Caco-2 (cell line): Measurements from ENCODE around the gene C19orf47. TPM values are rescaled to one million over a fixed set of nuclear protein-coding genes. Genes with fewer than 3 reads are reported as not detected.

Experiments used
- Bru-seq: library from RNA; stranded (reverse); fragments of 400-500 nt; gene quantifications from one replicate; lab custom pipeline; 2021; lab: Mats Ljungman, UMichigan
- BruChase-seq, 2 experiments: library from RNA; stranded (reverse); fragments of 400-500 nt; gene quantifications; one replicate each; lab custom pipeline; 2021; lab: Mats Ljungman, UMichigan
- BruUV-seq: library from RNA; stranded (reverse); fragments of 400-500 nt; replicated peaks from 2 replicates; lab custom pipeline; 2021; lab: Mats Ljungman, UMichigan
- CTCF ChIA-PET: fragments of 300-600 bp; sonication (Branson Sonifier 250); formaldehyde crosslinking; loops from one replicate; lab custom pipeline; 2022; ENCODE audit warnings: antibody characterized with exemption; lab: Charles Lee
- POLR2A ChIA-PET: fragments of 300-600 bp; sonication (Branson Sonifier 250); formaldehyde crosslinking; loops from one replicate; lab custom pipeline; 2022; ENCODE audit warnings: antibody characterized with exemption; lab: Charles Lee
- DNase-seq, 2 experiments: peaks; one replicate each; pipeline versions ENCODE4 v3.0.0 to v3.0.0-alpha.2; 2020 to 2022
- H3K27me3 ChIP-seq: replicated peaks from 2 replicates; pipeline ENCODE4 v1.6.0; 2011; ENCODE audit warnings: low read length; ENCODE audit not compliant: control insufficient read depth, insufficient read depth
- H3K36me3 ChIP-seq: 2 replicates; pipeline ENCODE4 v1.5.1; 2011; ENCODE audit warnings: low read length; ENCODE audit not compliant: control insufficient read depth, insufficient read depth
- H3K4me1 ChIP-seq: fragments of 250-450 bp; sonication (Bioruptor Pico); 2 replicates; pipeline ENCODE4 v1.5.1; 2020; ENCODE audit warnings: mild to moderate bottlenecking
- H3K4me3 ChIP-seq: 2 replicates; pipeline ENCODE4 v1.5.1; 2011; ENCODE audit warnings: low read depth, mild to moderate bottlenecking, control low read depth, low read length
- H3K9me3 ChIP-seq: fragments of 250-450 bp; sonication (Bioruptor Pico); 2 replicates; pipeline ENCODE4 v1.5.1; 2020; ENCODE audit warnings: mild to moderate bottlenecking, moderate library complexity
- H3K27ac Mint-ChIP-seq: one replicate; pipeline ENCODE4 v1.8.0; 2022; ENCODE audit warnings: mixed read lengths; ENCODE audit not compliant: unreplicated experiment
- H3K27me3 Mint-ChIP-seq: one replicate; pipeline ENCODE4 v1.8.0; 2022; ENCODE audit warnings: mixed read lengths; ENCODE audit not compliant: insufficient read depth, unreplicated experiment
- H3K36me3 Mint-ChIP-seq: one replicate; pipeline ENCODE4 v1.8.0; 2022; ENCODE audit warnings: mild to moderate bottlenecking, mixed read lengths; ENCODE audit not compliant: insufficient read depth, unreplicated experiment
- H3K4me1 Mint-ChIP-seq: one replicate; pipeline ENCODE4 v1.8.0; 2022; ENCODE audit warnings: low read depth, mixed read lengths; ENCODE audit not compliant: unreplicated experiment
- H3K4me3 Mint-ChIP-seq: one replicate; pipeline ENCODE4 v1.8.0; 2022; ENCODE audit warnings: mild to moderate bottlenecking, moderate library complexity, mixed read lengths; ENCODE audit not compliant: unreplicated experiment
- H3K9me3 Mint-ChIP-seq: one replicate; pipeline ENCODE4 v1.8.0; 2022; ENCODE audit warnings: mixed read lengths; ENCODE audit not compliant: unreplicated experiment
- CTCF ChIP-seq, 2 experiments: fragments of 200-600 bp in 1 of 2; IDR thresholded peaks; 1 replicate in 1 of 2; 2 replicates in 1 of 2; pipeline versions ENCODE4 v1.5.1 to v1.8.0; 2011 to 2022; ENCODE audit warnings: antibody characterized with exemption in 1 of 2, control low read depth in 1 of 2, inconsistent platforms in 1 of 2, low read depth in 1 of 2, low read length in 1 of 2, mild to moderate bottlenecking in 1 of 2, moderate library complexity in 1 of 2; ENCODE audit not compliant: insufficient read depth in 1 of 2, severe bottlenecking in 1 of 2, unreplicated experiment in 1 of 2
- intact Hi-C: fragments of 100-400 bp; cut with micrococcal nuclease; formaldehyde crosslinking; loops from one replicate; pipeline ENCODE4 v1.10.0; 2022; ENCODE audit not compliant: unreplicated experiment
- long read RNA-seq: library from polyadenylated mRNA; stranded (forward); transcript quantifications from one replicate; pipeline ENCODE4 v2.0.0, GENCODE V29; 2022
- total RNA-seq: library from RNA; stranded (reverse); gene quantifications from 2 replicates; pipeline ENCODE4 v1.2.3, GENCODE V29; 2022

C19orf47 gene
- total RNA-seq (25.8 and 28.3 TPM in 2 replicates), Bru-seq, nascent RNA (percentile 60 among the genes with signal in this experiment), BruChase-seq, experiment 1, labeled RNA remaining after a 2-hour chase (percentile 64 among the genes with signal in this experiment), BruChase-seq, experiment 2, labeled RNA remaining after a 6-hour chase (percentile 65 among the genes with signal in this experiment)
- long read RNA-seq, transcript C19orf47-202 (9 exons, 2,126 nt), result major isoform, 5 of 20 reads
- long read RNA-seq, partial matches to known transcripts, result 3 of 20 reads
- long read RNA-seq, other reads (novel, unspliced or antisense), result 12 of 20 reads

- H3K36me3 Mint-ChIP-seq, result peaks cover 14% of the 10 kb centered on the region
- peak; percentile 100 for DNase-seq
- H3K27ac Mint-ChIP-seq, result peak within 1 kb of the TSS; percentile 85
- H3K4me3 ChIP-seq, result peak within 1 kb of the TSS; percentile 79
- no peaks in the 10 kb centered on the region for H3K9me3 ChIP-seq
- no TSS peak for BruUV-seq
- H3K27me3 Mint-ChIP-seq, result no peaks in the 10 kb centered on the region
- CTCF ChIA-PET, result interaction anchor here (0.6 to 1.2 kb wide), 6 partner anchors 33 to 920 kb away, joined by 6 to 9 read pairs (median 6); no protein-coding TSS in a partner anchor
- no peaks in the 10 kb centered on the region for H3K27me3 ChIP-seq
- H3K4me3 Mint-ChIP-seq, result peak within 1 kb of the TSS; percentile 92
- 0 out of 2 replicates have a peak, but pooled peaks cover 5% of the 10 kb centered on the region for H3K4me1 ChIP-seq
- POLR2A ChIA-PET, result interaction anchor here (0.5 to 1.2 kb wide), 6 partner anchors 42 to 176 kb away, joined by 3 to 14 read pairs (median 4); partner anchors contain the start of gene BLVRB
- no peaks in the 10 kb centered on the region for H3K4me1 Mint-ChIP-seq
- no peaks in the 10 kb centered on the region for H3K36me3 ChIP-seq
- intact Hi-C loops, result loop anchor here (1.0 to 2.0 kb wide), 2 partner anchors 72 to 95 kb away; no protein-coding TSS in a partner anchor
- H3K9me3 Mint-ChIP-seq, result no peaks in the 10 kb centered on the region
- TF ChIP-seq CTCF (IDR thresholded peaks at IDR 0.05; ENCODE audit: insufficient read depth in 1 of 2, low read depth in 1 of 2, low read length in 1 of 2, severe bottlenecking in 1 of 2, unreplicated experiment in 1 of 2), result no peak
Observed at GRCh38 chr19:40348125-40348913, at the start of gene C19orf47, which contains the start of gene PLD3. C19orf47 (minus strand) TSS chr19:40348397; CDS start chr19:40341857, 6,540 bp downstream. PLD3 (plus strand) TSS chr19:40348695; CDS start chr19:40366484, 17,789 bp downstream.

GRCh38 chr19:40397568-40397906 is 49.3 kb upstream of the C19orf47 start:
- no peak overlapping the region for H3K27ac Mint-ChIP-seq
- ChIA-PET CTCF (no interaction called here), POLR2A (no interaction called here)
- BruUV-seq, result no TSS peak
- H3K36me3 Mint-ChIP-seq, result no peaks in the 10 kb centered on the region
- Histone ChIP-seq H3K36me3 (no peaks in the 10 kb centered on the region), H3K4me1 (peaks cover 13% of the 10 kb centered on the region), H3K27me3 (no peaks in the 10 kb centered on the region), H3K9me3 (no peaks in the 10 kb centered on the region), H3K4me3 (no peak overlapping the region)
- H3K4me1 Mint-ChIP-seq, result peaks cover 14% of the 10 kb centered on the region
- H3K9me3 Mint-ChIP-seq, result no peaks in the 10 kb centered on the region
- no peaks in the 10 kb centered on the region for H3K27me3 Mint-ChIP-seq
- H3K4me3 Mint-ChIP-seq, result no peak overlapping the region
- intact Hi-C loops, result no loop called here
- no peak for TF ChIP-seq CTCF (IDR thresholded peaks at IDR 0.05; ENCODE audit: insufficient read depth in 1 of 2, low read depth in 1 of 2, low read length in 1 of 2, severe bottlenecking in 1 of 2, unreplicated experiment in 1 of 2)
- DNase-seq, result no peak

- no peaks in the 10 kb centered on the region for H3K9me3 ChIP-seq
- no peaks in the 10 kb centered on the region for H3K27me3 ChIP-seq
- BruUV-seq, result no TSS peak
- Mint-ChIP-seq H3K27me3 (no peaks in the 10 kb centered on the region), H3K4me3 (no peak overlapping the region), H3K36me3 (no peaks in the 10 kb centered on the region), H3K27ac (no peak overlapping the region), H3K4me1 (peaks cover 19% of the 10 kb centered on the region), H3K9me3 (no peaks in the 10 kb centered on the region)
- intact Hi-C loops, result no loop called here
- no peak for TF ChIP-seq CTCF (IDR thresholded peaks at IDR 0.05; ENCODE audit: insufficient read depth in 1 of 2, low read depth in 1 of 2, low read length in 1 of 2, severe bottlenecking in 1 of 2, unreplicated experiment in 1 of 2)
- CTCF ChIA-PET, result interaction anchor here (0.7 to 1.6 kb wide), 2 partner anchors 11 to 24 kb away, joined by 3 to 4 read pairs; no protein-coding TSS in a partner anchor
- no peak overlapping the region for H3K4me3 ChIP-seq
- POLR2A ChIA-PET, result no interaction called here
- no peaks in the 10 kb centered on the region for H3K36me3 ChIP-seq
- peaks cover 15% of the 10 kb centered on the region for H3K4me1 ChIP-seq
- no peak for DNase-seq
Observed at GRCh38 chr19:40396886-40397567, 48.8 kb upstream of the C19orf47 start.
